ENCODE results near the gene DIP2B.

The DIP2B gene

DNA sequence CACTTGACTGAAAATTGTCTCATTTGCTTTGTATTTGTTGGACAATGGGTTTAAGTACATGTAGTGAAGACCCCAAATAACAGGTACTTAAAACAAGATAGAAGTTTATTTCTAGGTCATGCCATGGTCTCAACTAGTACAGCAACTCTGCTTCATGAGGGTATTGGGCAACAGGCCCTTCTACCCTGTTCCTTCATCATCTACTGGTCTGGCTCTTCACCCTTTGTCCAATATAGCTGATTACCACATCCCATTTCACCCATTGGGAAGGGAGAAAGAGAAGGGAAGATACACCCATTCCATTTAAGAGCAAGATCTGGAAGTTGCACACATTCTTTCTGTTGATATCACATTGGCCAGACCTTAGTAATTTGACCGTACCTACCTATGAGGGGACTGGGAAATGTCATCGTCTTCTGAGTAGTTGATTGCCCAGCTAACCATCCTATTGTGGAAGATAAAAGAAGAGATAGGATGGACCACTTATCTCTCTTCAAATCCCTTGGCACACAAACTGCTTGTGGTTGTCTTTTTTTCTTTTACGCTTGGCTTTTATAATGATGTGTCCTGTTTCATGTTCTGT lies 104.6 kb downstream of the DIP2B start:
- Histone ChIP-seq H3K9ac (ENCODE audit: low read depth, low read length) (no peak overlapping the region), H3K9me3 (replicated peaks; ENCODE audit: low read length) (no peaks in the 10 kb centered on the region), H3K27me3 (ENCODE audit: control insufficient read depth, insufficient read depth, low read length) (no peaks in the 10 kb centered on the region), H3K4me1 (ENCODE audit: control insufficient read depth, insufficient read depth, low read length) (peaks cover 8% of the 10 kb centered on the region), H3K4me2 (ENCODE audit: low read length) (no peak overlapping the region), H3K36me3 (ENCODE audit: insufficient read depth, low read length) (no peaks in the 10 kb centered on the region), H3K4me3 (ENCODE audit: low read length) (no peak overlapping the region)

DNA sequence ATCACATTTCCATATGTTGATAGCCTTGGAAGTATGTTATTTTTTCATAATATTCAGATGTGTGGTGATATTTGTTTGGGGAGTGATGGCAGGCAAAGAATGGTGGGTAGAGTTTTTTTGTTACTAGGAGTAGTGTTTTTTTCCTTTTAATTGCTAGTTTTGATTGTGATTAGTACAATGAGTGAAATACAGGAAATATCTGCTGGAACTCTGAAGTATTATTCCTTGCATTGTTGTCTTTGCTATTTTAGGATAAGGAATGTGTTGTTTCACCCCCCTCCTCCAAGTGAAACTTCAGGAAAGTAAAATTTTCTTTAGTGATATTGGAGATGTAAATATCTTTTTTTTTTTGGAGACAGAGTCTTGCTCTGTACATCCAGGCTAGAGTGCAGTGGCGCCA lies 105.4 kb downstream of the DIP2B start:
- Histone ChIP-seq H3K4me2 (ENCODE audit: low read length) (no peak overlapping the region), H3K9me3 (replicated peaks; ENCODE audit: low read length) (no peaks in the 10 kb centered on the region), H3K9ac (ENCODE audit: low read depth, low read length) (no peak overlapping the region), H3K27me3 (ENCODE audit: control insufficient read depth, insufficient read depth, low read length) (no peaks in the 10 kb centered on the region), H3K4me1 (ENCODE audit: control insufficient read depth, insufficient read depth, low read length) (peaks cover 9% of the 10 kb centered on the region), H3K36me3 (ENCODE audit: insufficient read depth, low read length) (no peaks in the 10 kb centered on the region), H3K4me3 (ENCODE audit: low read length) (no peak overlapping the region)

DNA sequence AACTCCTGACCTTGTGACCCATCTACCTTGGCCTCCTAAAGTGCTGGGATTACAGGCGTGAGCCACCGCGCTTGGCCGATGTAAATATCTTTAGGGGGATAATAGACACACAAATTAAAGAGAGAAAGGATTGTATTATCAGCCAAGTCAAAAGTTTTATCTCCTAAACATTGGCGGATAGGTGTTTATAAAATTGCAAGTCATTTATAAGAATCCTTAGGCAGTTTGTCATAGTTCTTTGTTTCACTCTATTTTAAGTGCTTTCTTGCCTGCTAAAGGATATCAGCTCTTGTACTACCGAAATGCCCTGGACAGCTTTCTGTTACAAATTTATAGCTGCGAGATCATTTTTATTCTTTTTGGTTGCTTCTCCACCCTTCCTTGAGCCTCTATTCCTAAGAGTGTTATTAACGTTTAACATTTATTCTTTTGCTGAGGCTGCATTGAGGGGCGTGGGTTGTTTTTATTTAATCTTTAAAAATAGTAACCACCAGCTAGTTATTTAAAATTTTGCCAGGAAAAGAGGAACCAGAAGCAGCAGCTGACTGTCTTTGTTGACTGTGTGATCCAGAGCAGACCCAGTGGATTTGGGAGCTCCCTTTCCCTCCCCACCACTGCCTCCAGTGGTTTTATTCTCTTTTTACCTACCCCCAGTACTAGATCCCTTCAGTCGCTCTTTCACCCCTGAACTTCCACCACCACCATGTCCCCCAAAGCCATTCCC lies 106.4 kb downstream of the DIP2B start:
- H3K4me3 ChIP-seq (ENCODE audit: low read length), result no peak overlapping the region
- no peaks in the 10 kb centered on the region for H3K27me3 ChIP-seq (ENCODE audit: control insufficient read depth, insufficient read depth, low read length)
- H3K9me3 ChIP-seq (replicated peaks; ENCODE audit: low read length), result no peaks in the 10 kb centered on the region
- H3K4me2 ChIP-seq (ENCODE audit: low read length), result no peak overlapping the region
- H3K4me1 ChIP-seq (ENCODE audit: control insufficient read depth, insufficient read depth, low read length), result peaks cover 15% of the 10 kb centered on the region
- no peaks in the 10 kb centered on the region for H3K36me3 ChIP-seq (ENCODE audit: insufficient read depth, low read length)
- no peak overlapping the region for H3K9ac ChIP-seq (ENCODE audit: low read depth, low read length)

DNA sequence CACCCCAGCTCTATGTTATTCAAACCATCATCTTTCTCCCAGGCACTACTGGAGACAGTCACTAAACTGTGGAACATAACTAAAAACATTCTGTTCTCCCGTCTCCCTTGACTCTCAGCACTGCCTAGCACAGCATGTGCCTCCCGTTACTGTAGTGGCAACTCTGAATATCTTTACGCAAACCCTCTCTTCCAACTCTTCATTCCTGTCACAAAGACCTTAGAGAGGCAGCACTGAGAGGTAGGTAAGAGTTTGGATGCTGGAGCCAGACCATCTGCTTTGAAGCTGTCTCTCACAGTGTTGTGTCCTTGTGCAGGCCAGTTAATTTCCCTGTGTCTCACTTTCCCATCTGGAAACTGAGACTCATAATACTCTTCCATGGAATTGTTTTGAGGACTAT lies 108.1 kb downstream of the DIP2B start:
- Histone ChIP-seq H3K9me3 (replicated peaks; ENCODE audit: low read length) (no peaks in the 10 kb centered on the region), H3K9ac (ENCODE audit: low read depth, low read length) (no peak overlapping the region), H3K36me3 (ENCODE audit: insufficient read depth, low read length) (no peaks in the 10 kb centered on the region), H3K4me3 (ENCODE audit: low read length) (no peak overlapping the region), H3K4me1 (ENCODE audit: control insufficient read depth, insufficient read depth, low read length) (peaks cover 15% of the 10 kb centered on the region), H3K27me3 (ENCODE audit: control insufficient read depth, insufficient read depth, low read length) (no peaks in the 10 kb centered on the region), H3K4me2 (ENCODE audit: low read length) (no peak overlapping the region)

DNA sequence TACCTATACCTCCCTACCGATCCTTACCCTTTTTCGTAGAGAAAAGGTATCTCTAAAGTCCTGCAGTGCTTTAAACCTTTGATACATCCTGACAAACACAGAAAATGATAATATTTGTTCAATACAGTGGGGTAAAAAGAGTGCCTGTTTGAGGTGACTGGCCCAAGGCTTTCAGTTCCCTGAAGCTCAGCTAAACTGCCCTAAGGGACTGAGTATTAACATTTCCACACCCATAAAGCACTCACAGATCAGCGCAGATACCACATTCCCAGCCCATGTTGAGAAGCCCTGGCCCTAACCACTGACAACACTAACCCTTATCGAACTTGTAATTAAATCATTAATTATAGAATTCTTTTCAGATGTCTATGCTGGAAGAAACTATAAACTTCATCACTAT lies 108.7 kb downstream of the DIP2B start:
- no peak overlapping the region for H3K4me3 ChIP-seq (ENCODE audit: low read length)
- H3K27me3 ChIP-seq (ENCODE audit: control insufficient read depth, insufficient read depth, low read length), result no peaks in the 10 kb centered on the region
- H3K36me3 ChIP-seq (ENCODE audit: insufficient read depth, low read length), result no peaks in the 10 kb centered on the region
- H3K9ac ChIP-seq (ENCODE audit: low read depth, low read length), result no peak overlapping the region
- no peak overlapping the region for H3K4me2 ChIP-seq (ENCODE audit: low read length)
- H3K9me3 ChIP-seq (replicated peaks; ENCODE audit: low read length), result no peaks in the 10 kb centered on the region
- H3K4me1 ChIP-seq (ENCODE audit: control insufficient read depth, insufficient read depth, low read length), result peaks cover 15% of the 10 kb centered on the region

DNA sequence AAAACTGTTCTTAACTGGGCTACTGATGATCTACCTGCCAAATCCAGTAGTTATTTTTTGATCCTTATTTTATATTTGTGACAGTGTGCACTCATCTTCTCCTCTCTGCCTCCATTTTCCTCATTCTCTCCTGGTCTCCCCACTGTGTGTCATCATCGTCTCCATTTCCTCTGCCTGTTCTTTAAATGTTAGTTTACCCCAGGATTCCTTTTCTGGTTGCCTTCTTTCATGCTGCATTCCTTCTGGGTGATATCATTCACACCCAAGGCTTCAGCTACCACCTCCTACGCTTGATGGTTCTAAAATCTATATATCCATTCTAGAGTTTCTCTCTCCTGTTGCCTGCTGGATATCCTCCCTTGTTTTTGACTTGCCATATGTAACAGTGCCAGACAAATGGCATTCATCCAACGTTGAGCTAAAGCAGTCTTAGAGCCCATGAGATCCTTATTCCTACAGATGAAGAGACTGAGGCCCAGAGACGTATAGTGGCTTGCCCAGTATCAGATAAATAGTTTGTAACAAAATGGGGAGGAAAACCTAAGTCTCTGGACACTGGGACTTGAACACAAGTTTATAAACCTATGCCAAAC lies 109.5 kb downstream of the DIP2B start:
- peaks cover 17% of the 10 kb centered on the region for H3K4me1 ChIP-seq (ENCODE audit: control insufficient read depth, insufficient read depth, low read length)
- H3K4me2 ChIP-seq (ENCODE audit: low read length), result no peak overlapping the region
- H3K9ac ChIP-seq (ENCODE audit: low read depth, low read length), result no peak overlapping the region
- no peaks in the 10 kb centered on the region for H3K36me3 ChIP-seq (ENCODE audit: insufficient read depth, low read length)
- no peaks in the 10 kb centered on the region for H3K9me3 ChIP-seq (replicated peaks; ENCODE audit: low read length)
- no peak overlapping the region for H3K4me3 ChIP-seq (ENCODE audit: low read length)
- no peaks in the 10 kb centered on the region for H3K27me3 ChIP-seq (ENCODE audit: control insufficient read depth, insufficient read depth, low read length)

DNA sequence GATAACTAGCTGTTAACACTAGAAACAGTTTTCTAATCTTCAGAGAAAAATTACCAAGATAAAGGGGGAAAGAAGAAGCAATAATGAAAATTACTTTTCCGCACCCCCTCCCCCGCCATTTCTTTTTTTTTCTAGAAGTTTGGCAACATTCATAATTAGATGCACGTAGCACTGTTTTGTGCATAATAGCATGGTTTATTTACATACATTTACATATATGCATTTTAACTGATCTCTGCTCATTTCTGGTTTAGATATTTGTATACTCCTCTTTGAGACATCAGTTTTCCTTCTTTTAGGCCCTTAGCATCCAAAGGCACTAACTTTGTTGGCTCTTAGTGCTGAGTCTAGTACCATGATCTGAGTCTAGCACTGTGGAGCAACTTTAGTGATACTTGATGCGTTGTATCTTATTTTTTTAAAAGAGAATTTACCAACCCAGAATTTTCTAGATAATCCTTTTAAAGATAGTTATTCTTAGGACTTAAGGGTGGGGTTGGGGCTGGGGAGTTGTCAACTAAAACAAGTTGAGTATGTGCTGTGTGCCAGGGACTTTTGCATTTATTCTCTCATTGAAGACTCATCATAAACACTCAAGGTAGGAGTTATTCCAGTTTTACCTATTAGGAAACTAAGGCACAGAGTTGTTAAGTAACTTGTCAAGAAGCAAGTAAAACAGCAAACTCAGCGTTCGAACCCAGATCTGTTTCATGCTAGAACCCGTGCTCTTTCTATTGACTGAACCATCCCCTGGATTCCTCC lies 110.5 kb downstream of the DIP2B start:
- Histone ChIP-seq H3K9ac (ENCODE audit: low read depth, low read length) (no peak overlapping the region), H3K4me2 (ENCODE audit: low read length) (no peak overlapping the region), H3K36me3 (ENCODE audit: insufficient read depth, low read length) (no peaks in the 10 kb centered on the region), H3K4me1 (ENCODE audit: control insufficient read depth, insufficient read depth, low read length) (peaks cover 26% of the 10 kb centered on the region), H3K9me3 (replicated peaks; ENCODE audit: low read length) (no peaks in the 10 kb centered on the region), H3K27me3 (ENCODE audit: control insufficient read depth, insufficient read depth, low read length) (no peaks in the 10 kb centered on the region), H3K4me3 (ENCODE audit: low read length) (no peak overlapping the region)

DNA sequence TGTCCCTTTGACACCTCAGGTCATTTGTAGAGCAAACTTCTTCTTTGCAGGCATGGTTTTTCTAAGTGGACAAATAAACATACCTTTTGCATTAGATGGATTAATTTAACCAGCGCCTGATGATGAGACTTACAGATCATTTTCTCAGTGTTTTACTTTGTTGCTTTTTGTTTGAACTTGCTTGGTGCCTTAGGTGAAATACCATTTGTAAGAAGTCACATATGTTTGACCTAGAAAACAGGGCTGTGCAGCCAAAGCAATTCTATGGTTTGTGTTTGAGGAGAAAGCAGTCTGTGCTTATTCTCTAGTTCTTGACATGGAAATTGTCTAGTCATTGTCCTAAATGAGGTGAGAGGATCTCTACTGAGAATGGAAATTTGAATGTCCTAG lies 111.1 kb downstream of the DIP2B start:
- peaks cover 32% of the 10 kb centered on the region for H3K4me1 ChIP-seq (ENCODE audit: control insufficient read depth, insufficient read depth, low read length)
- no peak overlapping the region for H3K4me2 ChIP-seq (ENCODE audit: low read length)
- H3K27me3 ChIP-seq (ENCODE audit: control insufficient read depth, insufficient read depth, low read length), result no peaks in the 10 kb centered on the region
- no peaks in the 10 kb centered on the region for H3K36me3 ChIP-seq (ENCODE audit: insufficient read depth, low read length)
- H3K9ac ChIP-seq (ENCODE audit: low read depth, low read length), result no peak overlapping the region
- H3K9me3 ChIP-seq (replicated peaks; ENCODE audit: low read length), result no peaks in the 10 kb centered on the region
- H3K4me3 ChIP-seq (ENCODE audit: low read length), result no peak overlapping the region

DNA sequence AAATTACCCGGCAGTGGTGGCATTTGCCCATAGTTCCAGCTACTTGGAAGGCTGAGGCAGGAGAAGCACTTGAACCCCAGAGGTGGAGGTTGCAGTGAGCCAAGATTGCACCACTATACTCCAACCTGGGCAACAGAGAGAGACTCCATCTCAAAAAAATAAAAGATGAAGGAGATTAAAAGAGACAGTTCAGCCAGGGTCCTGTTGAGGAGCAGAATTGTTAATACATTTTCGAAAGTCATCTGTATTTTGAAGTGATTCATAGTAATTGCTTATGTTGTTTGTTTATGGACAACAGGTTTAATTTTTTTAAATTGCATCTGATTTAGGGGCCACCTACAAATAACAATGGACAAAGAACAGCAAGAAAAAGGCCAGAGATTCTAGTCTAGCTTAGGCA lies 112.9 kb downstream of the DIP2B start:
- no peaks in the 10 kb centered on the region for H3K36me3 ChIP-seq (ENCODE audit: insufficient read depth, low read length)
- H3K4me1 ChIP-seq (ENCODE audit: control insufficient read depth, insufficient read depth, low read length), result peaks cover 41% of the 10 kb centered on the region
- no peaks in the 10 kb centered on the region for H3K27me3 ChIP-seq (ENCODE audit: control insufficient read depth, insufficient read depth, low read length)
- H3K9me3 ChIP-seq (replicated peaks; ENCODE audit: low read length), result no peaks in the 10 kb centered on the region
- H3K4me2 ChIP-seq (ENCODE audit: low read length), result no peak overlapping the region
- H3K9ac ChIP-seq (ENCODE audit: low read depth, low read length), result no peak overlapping the region
- H3K4me3 ChIP-seq (ENCODE audit: low read length), result no peak overlapping the region

DNA sequence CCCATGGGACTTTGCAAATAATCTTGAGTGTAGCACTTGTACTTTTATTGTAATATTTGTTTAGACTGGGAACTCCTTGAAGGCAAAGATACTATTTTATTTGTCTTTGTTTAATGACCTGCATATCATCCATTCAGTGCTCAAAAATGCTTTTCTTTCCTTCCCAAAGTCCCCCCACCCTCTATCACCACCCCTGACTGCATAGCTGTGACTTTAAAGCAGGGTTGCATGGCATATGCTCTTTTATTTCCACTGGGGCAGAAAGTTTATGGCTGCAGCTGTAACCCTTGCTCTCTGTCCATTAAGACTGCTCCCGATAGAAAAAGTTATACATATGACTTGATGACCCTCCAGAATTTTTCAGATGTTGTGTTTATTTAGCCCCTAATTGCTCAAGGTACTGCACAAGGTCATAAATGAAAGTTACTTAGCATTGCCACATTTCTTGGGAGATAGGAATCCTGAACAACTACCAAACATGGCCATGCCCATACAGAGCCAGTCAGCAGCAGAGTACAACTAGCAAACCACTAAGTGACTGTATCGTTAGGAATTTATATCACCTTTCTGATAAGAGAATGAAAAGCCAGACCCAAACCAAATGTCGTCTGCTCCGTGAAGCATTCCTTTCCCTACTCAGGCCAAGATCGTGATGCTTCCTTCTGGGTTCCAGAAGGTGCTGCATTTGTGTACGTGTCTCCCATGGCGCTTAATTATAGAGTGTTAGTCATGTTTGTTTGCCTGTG lies 114.3 kb downstream of the DIP2B start:
- H3K4me1 ChIP-seq (ENCODE audit: control insufficient read depth, insufficient read depth, low read length), result peaks cover 36% of the 10 kb centered on the region
- H3K36me3 ChIP-seq (ENCODE audit: insufficient read depth, low read length), result no peaks in the 10 kb centered on the region
- no peak overlapping the region for H3K9ac ChIP-seq (ENCODE audit: low read depth, low read length)
- H3K27me3 ChIP-seq (ENCODE audit: control insufficient read depth, insufficient read depth, low read length), result no peaks in the 10 kb centered on the region
- H3K4me2 ChIP-seq (ENCODE audit: low read length), result no peak overlapping the region
- no peaks in the 10 kb centered on the region for H3K9me3 ChIP-seq (replicated peaks; ENCODE audit: low read length)
- H3K4me3 ChIP-seq (ENCODE audit: low read length), result no peak overlapping the region

DNA sequence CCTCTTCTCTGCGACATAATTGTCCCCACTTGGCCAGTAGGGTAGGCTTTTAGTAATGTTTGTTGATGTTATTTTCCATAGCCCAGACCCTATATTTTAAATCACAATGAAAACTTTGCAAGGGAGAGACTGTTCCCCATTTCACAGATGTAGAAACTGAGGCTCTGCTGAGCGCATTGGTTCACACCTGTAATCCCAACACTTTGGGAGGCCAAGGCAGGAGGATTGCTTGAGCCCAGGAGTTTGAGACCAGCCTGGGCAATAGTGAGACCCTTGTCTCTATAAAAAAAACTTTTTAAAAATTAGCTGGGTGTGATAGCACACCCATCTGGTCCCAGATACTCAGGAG lies 114.8 kb downstream of the DIP2B start:
- Histone ChIP-seq H3K4me3 (ENCODE audit: low read length) (no peak overlapping the region), H3K4me2 (ENCODE audit: low read length) (no peak overlapping the region), H3K9me3 (replicated peaks; ENCODE audit: low read length) (no peaks in the 10 kb centered on the region), H3K27me3 (ENCODE audit: control insufficient read depth, insufficient read depth, low read length) (no peaks in the 10 kb centered on the region), H3K9ac (ENCODE audit: low read depth, low read length) (no peak overlapping the region), H3K4me1 (ENCODE audit: control insufficient read depth, insufficient read depth, low read length) (peaks cover 32% of the 10 kb centered on the region), H3K36me3 (ENCODE audit: insufficient read depth, low read length) (no peaks in the 10 kb centered on the region)

Data from skeletal muscle satellite cell (primary cell).